GM10248 (cell line): ENCODE results near the gene ZNF549.

Experiments used
- CTCF ChIA-PET: fragments of 300-600 bp; sonication (Branson Sonifier 250); formaldehyde crosslinking; extraction: SDS; loops from one replicate; lab custom pipeline; 2021; ENCODE audit warnings: antibody characterized with exemption; lab: Yijun Ruan, JAX
- POLR2A ChIA-PET: fragments of 350-650 bp; sonication (Branson Sonifier 250); formaldehyde crosslinking; extraction: SDS; loops from one replicate; lab custom pipeline; 2020; ENCODE audit warnings: antibody characterized with exemption; lab: Yijun Ruan, JAX
- DNase-seq: peaks from one replicate; pipeline ENCODE4 v3.0.0; 2012; ENCODE audit errors: extremely low spot score
- CTCF ChIP-seq: IDR thresholded peaks from 2 replicates; pipeline ENCODE4 v1.5.1; 2012; ENCODE audit warnings: mild to moderate bottlenecking, low read depth; ENCODE audit errors: extremely low read depth, missing control alignments, control extremely low read depth

The ZNF549 gene

DNA sequence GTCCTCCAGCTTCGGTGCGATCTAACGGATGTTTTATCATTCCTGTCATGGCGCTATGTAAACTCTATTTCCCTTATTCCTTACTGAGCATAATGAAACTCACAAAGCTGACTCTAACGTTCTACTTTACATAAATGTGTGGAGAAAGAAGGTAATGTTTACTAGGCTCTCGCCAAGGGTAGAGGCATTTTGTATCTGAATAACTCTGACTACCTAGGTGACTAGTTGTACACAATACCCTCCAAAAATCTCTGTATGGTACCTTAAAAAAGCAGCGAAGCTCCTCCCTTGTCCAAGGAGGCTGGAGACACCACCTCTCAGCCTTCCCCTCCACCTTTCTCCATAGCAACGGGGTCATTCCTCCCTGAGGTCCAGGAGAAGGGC lies 72.2 kb downstream of the ZNF549 start:
- DNase-seq = no peak
- ChIA-PET POLR2A (no interaction called here), CTCF (no interaction called here)
- TF ChIP-seq CTCF = no peak

DNA sequence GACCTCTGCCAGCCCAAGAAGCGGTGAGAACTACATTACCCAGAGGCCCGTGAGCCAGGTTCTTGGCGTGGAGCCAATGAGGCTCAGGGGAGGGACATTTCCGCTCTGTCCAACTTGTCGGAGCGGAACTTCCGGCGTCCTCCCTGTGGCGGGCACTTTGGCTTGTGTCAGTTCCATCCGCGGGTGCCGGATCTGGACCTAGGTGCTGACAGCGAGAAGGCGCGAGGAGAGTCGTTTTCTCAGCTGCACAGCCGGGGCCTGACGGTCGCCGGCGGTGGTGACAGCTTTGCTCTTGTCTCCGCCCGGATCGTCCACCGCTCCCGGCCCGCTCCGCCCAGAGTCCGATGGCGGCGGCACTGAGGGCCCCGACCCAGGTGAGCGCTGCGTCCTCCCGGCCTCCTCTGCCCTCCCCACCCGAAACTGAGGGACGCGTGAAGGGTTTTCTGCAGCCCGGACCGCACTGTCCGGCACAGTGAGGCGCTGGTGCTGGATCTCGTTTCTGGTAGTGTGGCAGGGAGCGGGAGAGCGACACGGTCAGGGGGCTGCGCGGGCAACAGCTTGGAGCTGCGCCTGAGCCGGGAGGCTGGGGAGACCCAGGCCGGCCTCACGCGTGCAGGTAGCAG lies 72.7 kb downstream of the ZNF549 start, which contains the start of gene ZNF530:
ZNF530 (plus strand) TSS at position 125 of the 623 bp plus-strand sequence. CDS start 4,461 bp downstream, outside the sequence.
- ChIA-PET CTCF (interaction anchor here (1.2 kb wide), 1 partner anchor 9 kb away, joined by 3 read pairs; no protein-coding TSS in a partner anchor), POLR2A (no interaction called here)
- no peak for TF ChIP-seq CTCF
- peak; percentile 92 for DNase-seq

DNA sequence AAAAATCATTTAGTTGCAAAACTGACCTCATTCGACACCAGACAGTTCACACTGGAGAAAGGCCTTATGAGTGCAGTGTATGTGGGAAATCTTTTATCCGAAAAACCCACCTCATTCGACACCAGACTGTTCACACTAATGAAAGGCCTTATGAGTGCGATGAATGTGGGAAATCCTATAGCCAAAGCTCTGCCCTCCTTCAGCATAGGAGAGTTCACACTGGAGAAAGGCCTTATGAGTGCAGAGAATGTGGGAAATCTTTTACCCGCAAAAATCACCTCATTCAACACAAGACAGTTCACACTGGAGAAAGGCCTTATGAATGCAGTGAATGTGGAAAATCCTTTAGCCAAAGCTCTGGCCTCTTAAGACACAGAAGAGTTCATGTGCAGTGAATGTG lies 79.8 kb downstream of the ZNF549 start:
- ChIA-PET POLR2A (no interaction called here), CTCF (no interaction called here)
- TF ChIP-seq CTCF = no peak
- no peak for DNase-seq
